HepG2 (cell line): ENCODE results near the gene SNF8. TPM values are rescaled to one million over a fixed set of nuclear protein-coding genes. Genes with fewer than 3 reads are reported as not detected.

Experiments
- ATF7 ChIP-seq, 2 experiments: fragments of 450-650 bp in 1 of 2; sonication (generic) in 1 of 2; formaldehyde crosslinking in 1 of 2; IDR thresholded peaks; 2 replicates each; pipeline versions ENCODE4 v1.4.0 to v1.6.1; 2016 to 2020; ENCODE audit warnings: antibody characterized with exemption in 1 of 2, mild to moderate bottlenecking in 1 of 2, missing genetic modification reagents in 1 of 2
- BCL6 ChIP-seq: IDR thresholded peaks from 2 replicates; pipeline ENCODE4 v1.6.1; 2016; ENCODE audit warnings: missing genetic modification reagents, missing compliant biosample characterization
- EP300 ChIP-seq, 3 experiments: sonication (generic) in 1 of 3; formaldehyde crosslinking in 1 of 3; IDR thresholded peaks; 2 replicates each; pipeline versions ENCODE4 v1.5.1 to v1.6.1; 2011 to 2020; ENCODE audit warnings: low read depth in 2 of 3, low read length in 2 of 3, borderline replicate concordance in 1 of 3, improper control_type of control experiment in 1 of 3, mild to moderate bottlenecking in 1 of 3, missing genetic modification reagents in 1 of 3, moderate library complexity in 1 of 3
- HDAC2 ChIP-seq: sonication (generic); formaldehyde crosslinking; IDR thresholded peaks from 2 replicates; pipeline ENCODE4 v1.4.0; 2020; ENCODE audit warnings: missing genetic modification reagents
- IKZF4 ChIP-seq: sonication (generic); formaldehyde crosslinking; IDR thresholded peaks from 2 replicates; pipeline ENCODE4 v1.5.1; 2020; ENCODE audit warnings: borderline replicate concordance, mild to moderate bottlenecking, low read depth, missing genetic modification reagents; ENCODE audit errors: not compliant biosample characterization
- MAF1 ChIP-seq: sonication (generic); formaldehyde crosslinking; IDR thresholded peaks from 2 replicates; pipeline ENCODE4 v1.5.0; 2020; ENCODE audit warnings: missing genetic modification reagents, borderline replicate concordance
- MEF2D ChIP-seq: sonication (generic); formaldehyde crosslinking; IDR thresholded peaks from 2 replicates; pipeline ENCODE4 v1.5.1; 2020; ENCODE audit warnings: mild to moderate bottlenecking, missing genetic modification reagents
- NFIC ChIP-seq: IDR thresholded peaks from 2 replicates; pipeline ENCODE4 v1.6.1; 2012; ENCODE audit warnings: mild to moderate bottlenecking, low read length, inconsistent platforms
- RCOR2 ChIP-seq: IDR thresholded peaks from 2 replicates; pipeline ENCODE4 v1.6.1; 2016; ENCODE audit warnings: missing biosample characterization, missing genetic modification reagents
- SNAPC2 ChIP-seq: sonication (generic); formaldehyde crosslinking; IDR thresholded peaks from 2 replicates; pipeline ENCODE4 v1.8.1; 2022; ENCODE audit warnings: mild to moderate bottlenecking, missing genetic modification reagents
- SRF ChIP-seq: IDR thresholded peaks from 2 replicates; pipeline ENCODE4 v1.6.1; 2011; ENCODE audit warnings: mild to moderate bottlenecking, low read depth, low read length, moderate library complexity
- THRA ChIP-seq: sonication (generic); formaldehyde crosslinking; IDR thresholded peaks from 2 replicates; pipeline ENCODE4 v1.4.0; 2020; ENCODE audit warnings: missing genetic modification reagents, borderline replicate concordance
- ZBTB10 ChIP-seq: sonication (generic); formaldehyde crosslinking; IDR thresholded peaks from 2 replicates; pipeline ENCODE4 v1.4.0; 2020; ENCODE audit warnings: missing genetic modification reagents, borderline replicate concordance
- ZNF563 ChIP-seq: sonication (generic); formaldehyde crosslinking; IDR thresholded peaks from 2 replicates; pipeline ENCODE4 v1.8.0; 2022; ENCODE audit warnings: mild to moderate bottlenecking, moderate library complexity, missing genetic modification reagents
- ZNF577 ChIP-seq: sonication (generic); formaldehyde crosslinking; IDR thresholded peaks from 2 replicates; pipeline ENCODE4 v1.4.0; 2020; ENCODE audit warnings: mild to moderate bottlenecking, low read depth, missing genetic modification reagents, borderline replicate concordance
- ZNF879 ChIP-seq: sonication (generic); formaldehyde crosslinking; IDR thresholded peaks from 2 replicates; pipeline ENCODE4 v1.8.1; 2023; ENCODE audit warnings: missing genetic modification reagents
- polyA plus RNA-seq, 8 experiments: library from polyadenylated mRNA; depleted of rRNA in 3 of 8; stranded (reverse) in 7 of 8; unstranded in 1 of 8; fragments of >200 nt; fragmentation: Illumina TruSeq in 4 of 8; extraction: Trizol in 4 of 8; gene quantifications; 2 replicates each; pipeline versions ENCODE4 v1.2.1 to v1.2.3, GENCODE V29; 2011 to 2016; ENCODE audit warnings: low read depth in 4 of 8, missing spikeins in 1 of 8, mixed read lengths in 1 of 8; ENCODE audit not compliant: insufficient read depth in 1 of 8
- total RNA-seq, 5 experiments: library from RNA; depleted of rRNA; stranded (reverse); fragments of >200 nt; fragmentation: Illumina TruSeq; extraction: Trizol; gene quantifications; 2 replicates each; pipeline ENCODE4 v1.2.3, GENCODE V29; 2016; ENCODE audit warnings: low read depth in 1 of 5
- TF ChIP-seq, protein P1 (sequence below): sonication (generic); formaldehyde crosslinking; IDR thresholded peaks from 2 replicates; pipeline ENCODE4 v1.8.0; 2023; ENCODE audit warnings: mild to moderate bottlenecking, missing genetic modification reagents
- TF ChIP-seq, protein P2 (sequence below): sonication (generic); formaldehyde crosslinking; IDR thresholded peaks from 2 replicates; pipeline ENCODE4 v1.4.0; 2020; ENCODE audit warnings: mild to moderate bottlenecking, missing genetic modification reagents
- TF ChIP-seq, protein P3 (sequence below): sonication (generic); formaldehyde crosslinking; IDR thresholded peaks from 2 replicates; pipeline ENCODE4 v1.5.0; 2020; ENCODE audit warnings: mild to moderate bottlenecking, missing genetic modification reagents

Gene SNF8
- total and polyA plus RNA-seq, 2 of the 13 experiments (the other 11 are each of a cell fraction or from before 2014, with no cell fraction given), result 114 to 153 TPM

GRCh38 chr17:48960834-48961515 is 16.3 kb upstream of the SNF8 start (continued):
- TF ChIP-seq BCL6 (CRISPR knock-in tag) (peak; percentile 31; the same call in 1 of the 2 replicates), RCOR2 (CRISPR knock-in tag) (no peak), THRA (CRISPR knock-in tag) (peak; percentile 39; the same call in 1 of the 2 replicates), ZNF577 (CRISPR knock-in tag) (no peak), SRF (no peak), ZNF563 (no peak), MAF1 (0 out of 2 replicates have a peak, but pooled peaks have one; percentile 22), MEF2D (peak; percentile 52; the same call in 1 of the 2 replicates), HDAC2 (peak; percentile 25; the same call in 1 of the 2 replicates), ZNF879 (CRISPR knock-in tag) (no peak), EP300 (IDR thresholded peaks at IDR 0.05; ENCODE audit: low read depth in 2 of 2, low read length in 2 of 2) (0 out of 4 replicates have a peak, but pooled peaks of 1 of the 2 experiments have one; percentile 20), EP300 (CRISPR knock-in tag; IDR thresholded peaks at IDR 0.05; ENCODE audit: borderline replicate concordance) (no peak; the same call in 1 of the 2 replicates), NFIC (no peak), IKZF4 (CRISPR knock-in tag) (no peak), ZBTB10 (CRISPR knock-in tag) (no peak), SNAPC2 (CRISPR knock-in tag) (0 out of 2 replicates have a peak, but pooled peaks have one; percentile 46), ATF7 (IDR thresholded peaks at IDR 0.05) (no peak), ATF7 (CRISPR knock-in tag; IDR thresholded peaks at IDR 0.05) (no peak)
- TF ChIP-seq, protein P1, sequence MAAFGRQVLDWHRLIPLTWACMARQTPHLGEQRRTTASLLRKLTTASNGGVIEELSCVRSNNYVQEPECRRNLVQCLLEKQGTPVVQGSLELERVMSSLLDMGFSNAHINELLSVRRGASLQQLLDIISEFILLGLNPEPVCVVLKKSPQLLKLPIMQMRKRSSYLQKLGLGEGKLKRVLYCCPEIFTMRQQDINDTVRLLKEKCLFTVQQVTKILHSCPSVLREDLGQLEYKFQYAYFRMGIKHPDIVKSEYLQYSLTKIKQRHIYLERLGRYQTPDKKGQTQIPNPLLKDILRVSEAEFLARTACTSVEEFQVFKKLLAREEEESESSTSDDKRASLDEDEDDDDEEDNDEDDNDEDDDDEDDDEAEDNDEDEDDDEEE, result no peak
- TF ChIP-seq, protein P2, sequence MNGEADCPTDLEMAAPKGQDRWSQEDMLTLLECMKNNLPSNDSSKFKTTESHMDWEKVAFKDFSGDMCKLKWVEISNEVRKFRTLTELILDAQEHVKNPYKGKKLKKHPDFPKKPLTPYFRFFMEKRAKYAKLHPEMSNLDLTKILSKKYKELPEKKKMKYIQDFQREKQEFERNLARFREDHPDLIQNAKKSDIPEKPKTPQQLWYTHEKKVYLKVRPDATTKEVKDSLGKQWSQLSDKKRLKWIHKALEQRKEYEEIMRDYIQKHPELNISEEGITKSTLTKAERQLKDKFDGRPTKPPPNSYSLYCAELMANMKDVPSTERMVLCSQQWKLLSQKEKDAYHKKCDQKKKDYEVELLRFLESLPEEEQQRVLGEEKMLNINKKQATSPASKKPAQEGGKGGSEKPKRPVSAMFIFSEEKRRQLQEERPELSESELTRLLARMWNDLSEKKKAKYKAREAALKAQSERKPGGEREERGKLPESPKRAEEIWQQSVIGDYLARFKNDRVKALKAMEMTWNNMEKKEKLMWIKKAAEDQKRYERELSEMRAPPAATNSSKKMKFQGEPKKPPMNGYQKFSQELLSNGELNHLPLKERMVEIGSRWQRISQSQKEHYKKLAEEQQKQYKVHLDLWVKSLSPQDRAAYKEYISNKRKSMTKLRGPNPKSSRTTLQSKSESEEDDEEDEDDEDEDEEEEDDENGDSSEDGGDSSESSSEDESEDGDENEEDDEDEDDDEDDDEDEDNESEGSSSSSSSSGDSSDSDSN (CRISPR knock-in tag), result no peak
- TF ChIP-seq, protein P3, sequence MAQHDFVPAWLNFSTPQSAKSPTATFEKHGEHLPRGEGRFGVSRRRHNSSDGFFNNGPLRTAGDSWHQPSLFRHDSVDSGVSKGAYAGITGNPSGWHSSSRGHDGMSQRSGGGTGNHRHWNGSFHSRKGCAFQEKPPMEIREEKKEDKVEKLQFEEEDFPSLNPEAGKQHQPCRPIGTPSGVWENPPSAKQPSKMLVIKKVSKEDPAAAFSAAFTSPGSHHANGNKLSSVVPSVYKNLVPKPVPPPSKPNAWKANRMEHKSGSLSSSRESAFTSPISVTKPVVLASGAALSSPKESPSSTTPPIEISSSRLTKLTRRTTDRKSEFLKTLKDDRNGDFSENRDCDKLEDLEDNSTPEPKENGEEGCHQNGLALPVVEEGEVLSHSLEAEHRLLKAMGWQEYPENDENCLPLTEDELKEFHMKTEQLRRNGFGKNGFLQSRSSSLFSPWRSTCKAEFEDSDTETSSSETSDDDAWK, result no peak
